Loucy (cell line): ENCODE results near the gene TYW1B.
"Not testable (repeated sequence)": the region's sequence is repeated elsewhere in the genome, so short reads cannot be mapped to it uniquely, and the experiment has no call there.

Experiments
- H2AFZ ChIP-seq: fragments of 200-600 bp; sonication (generic); 2 replicates; pipeline ENCODE4 v1.6.0; 2016; ENCODE audit warnings: antibody characterized with exemption, mild to moderate bottlenecking, low read length, moderate library complexity
- H3F3A ChIP-seq: fragments of 200-600 bp; 2 replicates; pipeline ENCODE4 v1.6.0; 2016; ENCODE audit warnings: antibody characterized with exemption, low read depth, mild to moderate bottlenecking
- H3K27me3 ChIP-seq: fragments of 200-600 bp; sonication (generic); 2 replicates; pipeline ENCODE4 v1.6.1; 2014; ENCODE audit warnings: low read length, mild to moderate bottlenecking; ENCODE audit not compliant: insufficient read depth, poor library complexity, severe bottlenecking
- H3K36me3 ChIP-seq: fragments of 200-600 bp; sonication (generic); 2 replicates; pipeline ENCODE4 v1.6.1; 2016; ENCODE audit warnings: low read length; ENCODE audit not compliant: insufficient read depth
- H3K4me1 ChIP-seq: fragments of 200-600 bp; sonication (generic); 2 replicates; pipeline ENCODE4 v1.5.1; 2014; ENCODE audit warnings: low read length, mild to moderate bottlenecking; ENCODE audit not compliant: insufficient read depth, poor library complexity, severe bottlenecking
- H3K4me2 ChIP-seq: fragments of 200-600 bp; sonication (generic); 2 replicates; pipeline ENCODE4 v1.6.0; 2014; ENCODE audit warnings: antibody characterized with exemption, low read length, low read depth, mild to moderate bottlenecking; ENCODE audit not compliant: poor library complexity, severe bottlenecking
- H3K4me3 ChIP-seq: fragments of 200-600 bp; sonication (generic); 2 replicates; pipeline ENCODE4 v1.5.1; 2014; ENCODE audit warnings: low read length, mild to moderate bottlenecking, mixed read lengths; ENCODE audit not compliant: poor library complexity, severe bottlenecking
- H3K79me2 ChIP-seq: fragments of 200-600 bp; sonication (generic); 2 replicates; pipeline ENCODE4 v1.6.1; 2014; ENCODE audit warnings: low read length; ENCODE audit not compliant: insufficient read depth
- H3K9ac ChIP-seq: fragments of 200-600 bp; sonication (generic); 2 replicates; pipeline ENCODE4 v1.6.0; 2014; ENCODE audit warnings: mild to moderate bottlenecking, low read depth, low read length, moderate library complexity; ENCODE audit not compliant: poor library complexity, severe bottlenecking
- H3K9me2 ChIP-seq: fragments of 200-600 bp; sonication (generic); replicated peaks from 2 replicates; pipeline ENCODE4 v1.6.1; 2016; ENCODE audit warnings: low read depth, low read length, mixed read lengths
- H3K9me3 ChIP-seq: fragments of 200-600 bp; sonication (generic); 2 replicates; pipeline ENCODE4 v1.6.1; 2014; ENCODE audit warnings: mild to moderate bottlenecking, antibody characterized with exemption, low read length, low read depth; ENCODE audit not compliant: insufficient read depth
- H4K20me1 ChIP-seq: fragments of 200-600 bp; sonication (generic); 2 replicates; pipeline ENCODE4 v1.6.0; 2014; ENCODE audit warnings: antibody characterized with exemption, low read length, mild to moderate bottlenecking; ENCODE audit not compliant: insufficient read depth, poor library complexity, severe bottlenecking
- EZH2phosphoT487 ChIP-seq: fragments of 200-600 bp; IDR thresholded peaks from 2 replicates; pipeline ENCODE4 v1.6.1; 2018; ENCODE audit warnings: antibody characterized with exemption, mild to moderate bottlenecking, moderate library complexity, borderline replicate concordance
- TF ChIP-seq, protein P1 (sequence below): fragments of 200-600 bp; sonication (generic); conservative IDR thresholded peaks from 2 replicates; pipeline ENCODE4 v1.5.1; 2014; ENCODE audit warnings: mild to moderate bottlenecking, antibody characterized with exemption, low read length

TYW1B gene

DNA sequence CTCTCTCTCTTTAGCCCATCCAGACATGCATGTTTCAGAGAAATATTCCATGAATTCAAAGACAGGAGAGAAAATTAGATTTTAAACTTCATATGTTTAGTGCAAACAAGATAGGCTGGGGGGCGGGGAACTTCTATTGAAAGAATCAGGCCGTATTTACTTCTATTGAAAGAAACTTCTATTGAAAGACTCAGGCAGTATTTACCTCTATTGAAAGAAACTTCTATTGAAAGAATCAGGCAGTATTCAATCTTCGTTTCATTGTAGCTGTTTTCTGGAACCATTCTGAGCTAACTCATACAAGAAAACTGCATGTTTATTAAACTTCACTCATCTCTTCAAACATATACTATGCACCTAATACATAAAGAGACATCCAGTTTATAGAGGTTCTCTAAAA, 123.1 kb downstream of the TYW1B start:
- TF ChIP-seq, protein P1, sequence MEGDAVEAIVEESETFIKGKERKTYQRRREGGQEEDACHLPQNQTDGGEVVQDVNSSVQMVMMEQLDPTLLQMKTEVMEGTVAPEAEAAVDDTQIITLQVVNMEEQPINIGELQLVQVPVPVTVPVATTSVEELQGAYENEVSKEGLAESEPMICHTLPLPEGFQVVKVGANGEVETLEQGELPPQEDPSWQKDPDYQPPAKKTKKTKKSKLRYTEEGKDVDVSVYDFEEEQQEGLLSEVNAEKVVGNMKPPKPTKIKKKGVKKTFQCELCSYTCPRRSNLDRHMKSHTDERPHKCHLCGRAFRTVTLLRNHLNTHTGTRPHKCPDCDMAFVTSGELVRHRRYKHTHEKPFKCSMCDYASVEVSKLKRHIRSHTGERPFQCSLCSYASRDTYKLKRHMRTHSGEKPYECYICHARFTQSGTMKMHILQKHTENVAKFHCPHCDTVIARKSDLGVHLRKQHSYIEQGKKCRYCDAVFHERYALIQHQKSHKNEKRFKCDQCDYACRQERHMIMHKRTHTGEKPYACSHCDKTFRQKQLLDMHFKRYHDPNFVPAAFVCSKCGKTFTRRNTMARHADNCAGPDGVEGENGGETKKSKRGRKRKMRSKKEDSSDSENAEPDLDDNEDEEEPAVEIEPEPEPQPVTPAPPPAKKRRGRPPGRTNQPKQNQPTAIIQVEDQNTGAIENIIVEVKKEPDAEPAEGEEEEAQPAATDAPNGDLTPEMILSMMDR, result no peak
- no peak for TF ChIP-seq EZH2phosphoT487
- Histone ChIP-seq H3K4me2 (no peak overlapping the region), H3K36me3 (no peaks in the 10 kb centered on the region), H3K9me3 (no peaks in the 10 kb centered on the region), H4K20me1 (no peaks in the 10 kb centered on the region), H3K9ac (no peak overlapping the region), H2AFZ (no peak overlapping the region), H3F3A (no peaks in the 10 kb centered on the region), H3K4me3 (no peak overlapping the region), H3K79me2 (no peaks in the 10 kb centered on the region), H3K9me2 (no peaks in the 10 kb centered on the region), H3K27me3 (no peaks in the 10 kb centered on the region), H3K4me1 (no peaks in the 10 kb centered on the region)

DNA sequence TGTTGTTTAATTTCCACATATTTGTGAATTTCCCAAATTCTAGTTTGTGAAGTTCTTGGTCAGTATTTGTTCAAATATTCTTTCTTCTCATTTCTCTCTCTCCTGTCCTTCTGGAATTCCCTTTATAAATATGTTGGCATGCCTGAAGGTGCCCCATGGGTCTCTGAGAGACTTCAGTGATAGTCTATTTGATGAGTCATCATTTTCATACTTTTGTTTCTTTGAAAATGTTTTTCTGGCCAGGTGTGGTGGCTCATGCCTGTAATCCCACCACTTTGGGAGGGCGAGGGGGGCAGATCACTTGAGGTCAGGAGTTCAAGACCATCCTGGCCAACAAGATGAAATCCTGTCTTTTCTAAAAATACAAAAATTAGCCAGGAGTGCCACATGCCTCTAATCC, 127.5 kb downstream of the TYW1B start:
- not testable (repeated sequence) for H3K4me3 ChIP-seq, H3K27me3 ChIP-seq, H3K4me1 ChIP-seq, H3F3A ChIP-seq, H3K36me3 ChIP-seq, H3K9me3 ChIP-seq, H3K9ac ChIP-seq, H2AFZ ChIP-seq, H4K20me1 ChIP-seq, H3K4me2 ChIP-seq, H3K79me2 ChIP-seq, H3K9me2 ChIP-seq

DNA sequence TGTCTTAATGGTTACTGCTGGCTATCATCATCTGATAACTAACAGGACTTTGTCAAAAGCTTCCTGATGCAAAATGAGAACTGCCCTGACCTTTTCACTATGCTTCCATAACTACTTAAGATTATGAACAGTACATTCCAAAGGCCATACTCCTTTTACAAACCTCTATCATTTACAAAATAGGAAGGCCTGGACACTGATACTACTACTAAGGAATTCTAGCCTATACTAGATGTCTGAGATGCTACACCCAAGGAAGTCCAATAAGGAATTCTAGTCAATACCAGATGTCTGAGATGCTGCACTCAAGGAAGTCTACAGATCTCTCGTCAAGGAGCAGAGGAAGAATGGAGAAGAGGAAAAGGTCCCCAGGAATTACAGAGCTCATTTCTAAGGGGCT, 130.9 kb downstream of the TYW1B start:
- not testable (repeated sequence) for H3K9ac ChIP-seq, H3K4me3 ChIP-seq, H3F3A ChIP-seq, H3K36me3 ChIP-seq, H3K9me2 ChIP-seq, H3K4me2 ChIP-seq, H2AFZ ChIP-seq, H3K27me3 ChIP-seq, H3K79me2 ChIP-seq, H4K20me1 ChIP-seq, H3K9me3 ChIP-seq, H3K4me1 ChIP-seq

DNA sequence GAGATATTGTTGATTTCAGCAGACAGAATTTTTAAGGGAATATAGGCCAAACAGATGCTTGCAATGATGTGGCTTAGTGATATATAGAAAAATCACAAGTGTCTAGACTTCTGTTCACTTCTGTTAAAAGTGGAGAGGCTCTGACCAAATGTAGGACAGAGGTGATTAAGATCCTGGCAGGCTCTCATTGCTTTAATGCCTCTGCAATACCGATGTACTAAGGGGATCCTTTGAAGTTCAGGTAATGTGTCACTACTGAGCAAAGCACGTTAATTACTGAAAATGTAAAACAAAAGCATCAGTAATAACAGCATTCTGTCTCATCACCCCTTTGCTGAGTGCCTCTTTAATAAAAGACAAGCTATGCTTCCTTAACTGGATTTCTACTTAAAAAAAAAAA, 131.4 kb downstream of the TYW1B start:
- not testable (repeated sequence) for H3F3A ChIP-seq, H3K9me2 ChIP-seq, H3K27me3 ChIP-seq, H3K36me3 ChIP-seq, H4K20me1 ChIP-seq, H3K9ac ChIP-seq, H3K4me2 ChIP-seq, H3K79me2 ChIP-seq, H3K4me3 ChIP-seq, H2AFZ ChIP-seq, H3K4me1 ChIP-seq, H3K9me3 ChIP-seq

DNA sequence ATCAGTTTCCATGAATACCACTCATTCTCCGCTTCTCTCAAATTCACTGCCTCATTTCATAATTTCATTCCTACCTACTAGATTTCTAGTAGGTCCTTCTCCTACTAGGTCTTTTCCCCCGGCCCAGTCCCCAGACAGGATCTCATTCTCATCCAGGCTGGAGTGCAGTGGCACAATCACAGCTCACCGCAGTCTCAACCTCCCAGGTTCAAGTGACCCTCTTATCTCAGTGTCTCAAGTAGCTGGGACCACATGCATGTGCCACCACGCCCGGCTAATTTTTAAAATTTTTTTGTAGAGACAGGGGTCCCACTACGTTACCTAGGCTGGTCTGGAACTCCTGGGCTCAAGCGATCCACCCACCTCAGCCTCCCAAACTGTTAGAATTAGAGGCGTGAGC, 132.5 kb downstream of the TYW1B start:
- H4K20me1 ChIP-seq, H2AFZ ChIP-seq, H3K9me2 ChIP-seq, H3K4me2 ChIP-seq, H3K4me1 ChIP-seq, H3K36me3 ChIP-seq, H3K4me3 ChIP-seq, H3F3A ChIP-seq, H3K79me2 ChIP-seq, H3K9me3 ChIP-seq, H3K27me3 ChIP-seq, H3K9ac ChIP-seq: not testable (repeated sequence)

DNA sequence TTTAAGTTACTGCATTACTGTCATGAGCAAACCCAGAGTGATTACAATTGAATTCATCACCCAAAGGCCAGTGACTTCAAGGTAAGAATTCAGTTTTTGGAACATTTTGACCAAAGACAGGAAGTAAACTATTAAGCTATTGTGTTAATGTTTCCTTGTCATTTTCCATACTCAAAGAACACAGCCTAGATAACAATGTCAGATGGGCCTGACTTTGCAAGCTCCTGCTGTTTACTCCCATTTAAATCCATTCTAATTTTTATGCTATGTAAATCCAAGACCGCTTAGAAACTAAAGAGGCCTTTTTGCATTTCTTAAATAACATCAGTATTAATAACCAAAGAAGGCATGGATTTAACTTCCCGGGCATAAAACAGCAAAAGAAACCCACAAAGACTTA, 136.6 kb downstream of the TYW1B start:
- not testable (repeated sequence) for H3K4me2 ChIP-seq, H3K9me2 ChIP-seq, H2AFZ ChIP-seq, H3K79me2 ChIP-seq, H4K20me1 ChIP-seq, H3K9ac ChIP-seq, H3F3A ChIP-seq, H3K9me3 ChIP-seq, H3K4me1 ChIP-seq, H3K36me3 ChIP-seq, H3K4me3 ChIP-seq, H3K27me3 ChIP-seq

DNA sequence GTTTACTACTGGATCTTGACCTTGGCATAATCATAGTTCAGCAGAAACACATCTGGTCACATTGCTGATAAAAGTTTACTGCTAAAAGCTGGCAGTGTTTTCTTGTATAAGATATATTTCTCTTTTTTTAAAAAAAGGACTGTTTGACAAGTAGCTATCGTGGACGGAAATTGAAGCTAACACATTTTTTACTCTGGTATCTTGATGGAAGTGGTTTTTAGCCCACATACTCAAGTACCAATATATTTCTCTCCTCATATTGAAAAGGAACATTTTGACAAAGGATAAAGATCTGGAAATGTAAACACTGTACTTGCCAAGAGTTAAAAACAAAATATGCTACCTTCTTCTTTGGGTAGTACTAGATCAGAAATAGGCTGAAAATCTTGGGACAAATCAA, 137.8 kb downstream of the TYW1B start:
- H4K20me1 ChIP-seq, H3K36me3 ChIP-seq, H3K4me1 ChIP-seq, H3K9ac ChIP-seq, H3K4me3 ChIP-seq, H3K79me2 ChIP-seq, H3K9me2 ChIP-seq, H3K27me3 ChIP-seq, H3F3A ChIP-seq, H3K9me3 ChIP-seq, H2AFZ ChIP-seq, H3K4me2 ChIP-seq: not testable (repeated sequence)
